OCI-LY7 (cell line): ENCODE results near the gene GZF1.

Source experiments
- EZH2phosphoT487 ChIP-seq: fragments of 200-600 bp; sonication (generic); IDR thresholded peaks from 2 replicates; pipeline ENCODE4 v1.6.1; 2018; ENCODE audit warnings: low read depth, borderline replicate concordance, mild to moderate bottlenecking, mixed run types, antibody characterized with exemption, low read length, moderate library complexity, mixed read lengths
- TF ChIP-seq, protein P1 (sequence below): fragments of 200-600 bp; sonication (generic); conservative IDR thresholded peaks from 2 replicates; pipeline ENCODE4 v1.5.1; 2014; ENCODE audit warnings: mild to moderate bottlenecking, antibody characterized with exemption, low read length, moderate library complexity, mixed read lengths

DNA sequence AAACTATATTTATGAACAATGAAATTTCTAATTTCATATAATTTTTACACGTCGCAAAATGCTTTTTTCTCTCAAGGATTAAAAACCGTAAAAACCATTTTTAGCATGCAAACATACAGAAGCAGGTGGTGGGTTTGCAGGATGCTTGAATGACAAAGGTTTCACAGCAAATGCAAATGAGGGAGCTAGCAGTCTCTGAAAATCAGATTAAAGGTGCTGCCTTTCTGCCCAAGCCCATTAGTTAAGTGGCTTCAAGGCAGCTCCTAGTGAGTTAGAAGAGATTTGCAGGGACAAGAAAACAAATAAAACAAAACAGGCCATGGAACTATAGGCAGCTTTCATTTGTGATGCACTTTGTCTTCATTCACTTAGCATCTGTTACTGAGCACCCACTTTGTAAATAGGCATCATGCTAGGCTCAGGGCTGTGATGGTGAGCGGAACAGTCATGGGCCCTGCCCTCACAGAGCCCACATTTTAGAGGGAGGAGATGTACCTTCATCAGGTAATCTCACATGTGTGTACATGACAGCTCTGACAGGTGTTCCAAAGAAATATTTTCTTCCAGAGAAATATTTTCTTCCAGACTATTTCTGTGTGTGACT, 29.8 kb downstream of the GZF1 start:
- TF ChIP-seq, protein P1, sequence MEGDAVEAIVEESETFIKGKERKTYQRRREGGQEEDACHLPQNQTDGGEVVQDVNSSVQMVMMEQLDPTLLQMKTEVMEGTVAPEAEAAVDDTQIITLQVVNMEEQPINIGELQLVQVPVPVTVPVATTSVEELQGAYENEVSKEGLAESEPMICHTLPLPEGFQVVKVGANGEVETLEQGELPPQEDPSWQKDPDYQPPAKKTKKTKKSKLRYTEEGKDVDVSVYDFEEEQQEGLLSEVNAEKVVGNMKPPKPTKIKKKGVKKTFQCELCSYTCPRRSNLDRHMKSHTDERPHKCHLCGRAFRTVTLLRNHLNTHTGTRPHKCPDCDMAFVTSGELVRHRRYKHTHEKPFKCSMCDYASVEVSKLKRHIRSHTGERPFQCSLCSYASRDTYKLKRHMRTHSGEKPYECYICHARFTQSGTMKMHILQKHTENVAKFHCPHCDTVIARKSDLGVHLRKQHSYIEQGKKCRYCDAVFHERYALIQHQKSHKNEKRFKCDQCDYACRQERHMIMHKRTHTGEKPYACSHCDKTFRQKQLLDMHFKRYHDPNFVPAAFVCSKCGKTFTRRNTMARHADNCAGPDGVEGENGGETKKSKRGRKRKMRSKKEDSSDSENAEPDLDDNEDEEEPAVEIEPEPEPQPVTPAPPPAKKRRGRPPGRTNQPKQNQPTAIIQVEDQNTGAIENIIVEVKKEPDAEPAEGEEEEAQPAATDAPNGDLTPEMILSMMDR: no peak
- no peak for TF ChIP-seq EZH2phosphoT487
